BLaER1 (cell line): ENCODE data around the gene ACOT7.
"Not testable (repeated sequence)": the region's sequence is repeated elsewhere in the genome, so short reads cannot be mapped to it uniquely, and the experiment has no call there.

Source experiments
- H3K27ac ChIP-seq: shearing (Covaris generic); formaldehyde crosslinking; 2 replicates; pipeline ENCODE4 v1.8.1; 2022
- H3K27me3 ChIP-seq: shearing (Covaris generic); formaldehyde crosslinking; 2 replicates; pipeline ENCODE4 v1.8.1; 2022
- H3K36me3 ChIP-seq: shearing (Covaris generic); formaldehyde crosslinking; 2 replicates; pipeline ENCODE4 v1.8.1; 2022
- H3K4me1 ChIP-seq: shearing (Covaris generic); formaldehyde crosslinking; 2 replicates; pipeline ENCODE4 v1.8.1; 2022
- H3K4me2 ChIP-seq: shearing (Covaris generic); formaldehyde crosslinking; 2 replicates; pipeline ENCODE4 v1.8.1; 2022
- H3K4me3 ChIP-seq: shearing (Covaris generic); formaldehyde crosslinking; 2 replicates; pipeline ENCODE4 v1.8.1; 2022
- H3K9ac ChIP-seq: shearing (Covaris generic); formaldehyde crosslinking; 2 replicates; pipeline ENCODE4 v1.8.1; 2022
- H3K9me3 ChIP-seq: shearing (Covaris generic); formaldehyde crosslinking; 2 replicates; pipeline ENCODE4 v1.8.1; 2022
- H4K20me1 ChIP-seq: shearing (Covaris generic); formaldehyde crosslinking; 2 replicates; pipeline ENCODE4 v1.8.1; 2022
- Cebpa-rat ChIP-seq: shearing (Covaris generic); IDR thresholded peaks from 2 replicates; pipeline ENCODE4 v1.8.1; 2022

ACOT7 gene

GRCh38 chr1:6412896-6413295 is 19.3 kb upstream of the ACOT7 start:
- Histone ChIP-seq H3K4me3 (no peak overlapping the region), H3K36me3 (no peaks in the 10 kb centered on the region), H3K9me3 (no peaks in the 10 kb centered on the region), H3K9ac (no peak overlapping the region), H3K4me1 (peaks cover 8% of the 10 kb centered on the region), H3K27me3 (peaks cover 27% of the 10 kb centered on the region), H3K4me2 (no peak overlapping the region), H3K27ac (no peak overlapping the region), H4K20me1 (peaks cover 1% of the 10 kb centered on the region)
- no peak for TF ChIP-seq Cebpa-rat

- no peaks in the 10 kb centered on the region for H3K36me3 ChIP-seq
- H3K4me2 ChIP-seq, result no peak overlapping the region
- H3K4me3 ChIP-seq, result no peak overlapping the region
- no peak overlapping the region for H3K27ac ChIP-seq
- H3K27me3 ChIP-seq, result 0 out of 2 replicates have a peak, but pooled peaks cover 3% of the 10 kb centered on the region
- no peaks in the 10 kb centered on the region for H4K20me1 ChIP-seq
- no peaks in the 10 kb centered on the region for H3K9me3 ChIP-seq
- H3K9ac ChIP-seq, result no peak overlapping the region
- H3K4me1 ChIP-seq, result peaks cover 6% of the 10 kb centered on the region; the same call in 1 of the 2 replicates
- no peak for TF ChIP-seq Cebpa-rat
These were observed 16.8 kb upstream of the ACOT7 start for GRCh38 chr1:6410248-6410893.

DNA sequence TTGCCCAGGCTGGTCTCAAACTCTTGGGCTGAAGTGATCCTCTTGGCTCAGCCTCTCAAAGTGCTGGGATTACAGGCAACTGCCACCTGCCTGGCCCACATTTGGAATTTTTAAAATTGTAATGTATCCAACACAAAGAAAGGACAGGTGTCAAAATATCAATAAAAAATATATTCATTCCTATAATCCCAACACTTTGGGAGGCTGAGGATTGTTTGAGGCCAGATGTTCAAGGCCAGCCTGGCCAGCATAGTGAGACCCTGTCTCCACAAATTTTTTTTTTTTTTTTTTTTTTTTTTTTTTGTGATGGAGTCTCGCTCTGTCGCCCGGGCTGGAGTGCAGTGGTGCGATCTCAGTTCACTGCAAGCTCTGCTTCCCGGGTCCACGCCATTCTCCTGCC is 16.2 kb upstream of the ACOT7 start:
- no peak for TF ChIP-seq Cebpa-rat
- Histone ChIP-seq H3K36me3 (no peaks in the 10 kb centered on the region), H3K4me2 (no peak overlapping the region), H3K9ac (no peak overlapping the region), H3K9me3 (no peaks in the 10 kb centered on the region), H4K20me1 (no peaks in the 10 kb centered on the region), H3K4me1 (peaks cover 4% of the 10 kb centered on the region; the same call in 1 of the 2 replicates), H3K27ac (no peak overlapping the region), H3K4me3 (no peak overlapping the region), H3K27me3 (no peaks in the 10 kb centered on the region)

DNA sequence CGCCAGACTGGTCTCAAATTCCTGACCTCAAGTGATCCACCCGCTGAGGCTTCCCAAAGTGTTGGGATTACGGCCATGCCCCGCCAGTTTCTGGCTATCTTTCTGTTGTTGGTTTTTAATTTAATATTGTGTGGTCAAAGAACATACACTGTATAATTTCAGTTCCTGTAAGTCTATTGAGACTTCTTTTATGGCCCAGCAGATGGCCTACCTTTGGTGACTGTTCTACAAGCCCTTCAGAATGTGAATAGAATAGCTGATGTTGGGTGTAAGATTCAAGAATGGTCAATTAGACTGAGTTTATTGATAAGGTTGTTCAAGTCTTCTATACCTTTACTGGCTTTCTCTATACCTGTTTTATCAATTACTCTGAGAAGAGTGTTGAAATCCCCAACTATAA is 15.5 kb upstream of the ACOT7 start:
- Histone ChIP-seq H3K27me3 (no peaks in the 10 kb centered on the region), H3K9me3 (no peaks in the 10 kb centered on the region), H3K9ac (no peak overlapping the region), H3K4me1 (no peaks in the 10 kb centered on the region), H4K20me1 (no peaks in the 10 kb centered on the region), H3K4me3 (no peak overlapping the region), H3K27ac (no peak overlapping the region), H3K4me2 (no peak overlapping the region), H3K36me3 (no peaks in the 10 kb centered on the region)
- no peak for TF ChIP-seq Cebpa-rat

- Histone ChIP-seq H3K9ac (no peak overlapping the region), H3K27ac (no peak overlapping the region), H3K27me3 (no peaks in the 10 kb centered on the region), H3K4me2 (no peak overlapping the region), H3K4me3 (no peak overlapping the region), H4K20me1 (no peaks in the 10 kb centered on the region), H3K36me3 (no peaks in the 10 kb centered on the region), H3K9me3 (no peaks in the 10 kb centered on the region), H3K4me1 (no peaks in the 10 kb centered on the region)
- TF ChIP-seq Cebpa-rat, result no peak
These were observed 14.5 kb upstream of the ACOT7 start for GRCh38 chr1:6408023-6408422.

DNA sequence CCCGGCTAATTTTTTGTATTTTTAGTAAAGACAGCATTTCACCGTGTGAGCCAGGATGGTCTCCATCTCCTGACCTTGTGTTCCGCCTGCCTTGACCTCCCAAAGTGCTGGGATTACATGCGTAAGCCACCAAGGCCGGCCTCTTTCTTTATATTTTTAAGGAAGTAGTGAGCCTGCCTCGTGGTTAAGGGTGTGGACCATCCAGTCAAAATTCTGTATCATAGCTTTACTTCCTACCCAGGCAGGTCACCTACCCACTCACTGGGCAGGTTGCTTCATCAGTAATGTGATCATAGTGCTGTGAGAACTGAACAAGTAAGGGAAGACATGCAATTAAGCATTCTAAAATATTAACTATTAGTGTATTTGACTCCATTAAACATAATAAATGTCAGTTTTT is 8.1 kb upstream of the ACOT7 start:
- Histone ChIP-seq H3K9me3 (no peaks in the 10 kb centered on the region), H4K20me1 (no peaks in the 10 kb centered on the region), H3K36me3 (no peaks in the 10 kb centered on the region)

GRCh38 chr1:6399294-6399693 is 5.7 kb upstream of the ACOT7 start:
- H4K20me1 ChIP-seq, result no peaks in the 10 kb centered on the region

More for the DNA sequence above, 8.1 kb upstream of the ACOT7 start:
- Histone ChIP-seq H3K4me1 (no peaks in the 10 kb centered on the region), H3K9ac (no peak overlapping the region), H3K4me3 (no peak overlapping the region), H3K27ac (no peak overlapping the region), H3K27me3 (no peaks in the 10 kb centered on the region), H3K4me2 (no peak overlapping the region)
- no peak for TF ChIP-seq Cebpa-rat

GRCh38 chr1:6397844-6398441 is 4.4 kb upstream of the ACOT7 start:
- no peaks in the 10 kb centered on the region for H4K20me1 ChIP-seq
- peaks cover 13% of the 10 kb centered on the region for H3K4me1 ChIP-seq
- H3K4me3 ChIP-seq, result no peak overlapping the region
- H3K27me3 ChIP-seq, result no peaks in the 10 kb centered on the region
- no peak overlapping the region for H3K4me2 ChIP-seq
- no peak for TF ChIP-seq Cebpa-rat
- H3K36me3 ChIP-seq, result no peaks in the 10 kb centered on the region
- no peaks in the 10 kb centered on the region for H3K9me3 ChIP-seq
- H3K27ac ChIP-seq, result no peak overlapping the region
- no peak overlapping the region for H3K9ac ChIP-seq

More at GRCh38 chr1:6399294-6399693, 5.7 kb upstream of the ACOT7 start:
- no peak overlapping the region for H3K4me3 ChIP-seq
- H3K9ac ChIP-seq, result no peak overlapping the region
- H3K4me2 ChIP-seq, result no peak overlapping the region
- no peaks in the 10 kb centered on the region for H3K9me3 ChIP-seq
- no peaks in the 10 kb centered on the region for H3K36me3 ChIP-seq
- H3K27ac ChIP-seq, result no peak overlapping the region
- TF ChIP-seq Cebpa-rat, result no peak
- H3K27me3 ChIP-seq, result no peaks in the 10 kb centered on the region
- H3K4me1 ChIP-seq, result peaks cover 9% of the 10 kb centered on the region

DNA sequence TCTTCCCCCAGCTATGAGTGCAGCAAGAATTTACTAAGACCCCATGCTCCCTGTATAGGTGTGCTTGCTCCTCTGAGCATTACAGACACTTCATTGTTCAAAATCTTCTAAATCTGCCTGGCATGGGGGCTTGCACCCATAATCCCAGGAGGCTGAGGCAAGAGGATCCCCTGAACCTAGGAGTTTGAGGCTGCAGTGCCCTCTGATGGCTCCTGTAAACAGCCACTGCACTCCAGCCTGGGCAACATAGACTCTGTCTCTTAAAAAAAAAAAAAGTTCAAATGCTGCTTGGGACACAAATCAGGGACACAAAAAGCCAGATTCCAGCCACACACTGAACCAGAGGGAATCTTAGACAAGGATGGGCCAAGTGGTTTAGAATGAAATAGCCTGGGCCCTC is 3.4 kb upstream of the ACOT7 start:
- H3K27ac ChIP-seq, result no peak overlapping the region
- no peaks in the 10 kb centered on the region for H3K27me3 ChIP-seq
- H3K36me3 ChIP-seq, result no peaks in the 10 kb centered on the region
- peaks cover 20% of the 10 kb centered on the region for H3K4me1 ChIP-seq
- H3K4me2 ChIP-seq, result no peak overlapping the region
- H3K4me3 ChIP-seq, result no peak overlapping the region
- no peak for TF ChIP-seq Cebpa-rat
- no peak overlapping the region for H3K9ac ChIP-seq
- peaks cover 3% of the 10 kb centered on the region for H4K20me1 ChIP-seq
- H3K9me3 ChIP-seq, result no peaks in the 10 kb centered on the region

GRCh38 chr1:6395781-6396244 is 2.2 kb upstream of the ACOT7 start:
- not testable (repeated sequence) for H3K27me3 ChIP-seq, H3K4me2 ChIP-seq, H3K4me3 ChIP-seq, H3K9ac ChIP-seq, H3K27ac ChIP-seq, H3K9me3 ChIP-seq, H3K36me3 ChIP-seq
- H4K20me1 ChIP-seq, result peaks cover 13% of the 10 kb centered on the region
- H3K4me1 ChIP-seq, result peaks cover 30% of the 10 kb centered on the region

GRCh38 chr1:6395130-6395529 is 1.6 kb upstream of the ACOT7 start:
- not testable (repeated sequence) for H3K4me3 ChIP-seq, H3K27me3 ChIP-seq, H3K9me3 ChIP-seq, H3K36me3 ChIP-seq, H3K9ac ChIP-seq, H3K27ac ChIP-seq
- Histone ChIP-seq H3K4me1 (peaks cover 30% of the 10 kb centered on the region), H3K4me2 (peak overlapping the region; percentile 11; the same call in 1 of the 2 replicates), H4K20me1 (peaks cover 13% of the 10 kb centered on the region)
